LoVo (cell line): ENCODE results near the gene ANO7.

ENCODE experiments used
- DNase-seq: peaks from one replicate; pipeline ENCODE4 v3.0.0-alpha.2; 2016; ENCODE audit warnings: low spot score

The ANO7 gene

DNA sequence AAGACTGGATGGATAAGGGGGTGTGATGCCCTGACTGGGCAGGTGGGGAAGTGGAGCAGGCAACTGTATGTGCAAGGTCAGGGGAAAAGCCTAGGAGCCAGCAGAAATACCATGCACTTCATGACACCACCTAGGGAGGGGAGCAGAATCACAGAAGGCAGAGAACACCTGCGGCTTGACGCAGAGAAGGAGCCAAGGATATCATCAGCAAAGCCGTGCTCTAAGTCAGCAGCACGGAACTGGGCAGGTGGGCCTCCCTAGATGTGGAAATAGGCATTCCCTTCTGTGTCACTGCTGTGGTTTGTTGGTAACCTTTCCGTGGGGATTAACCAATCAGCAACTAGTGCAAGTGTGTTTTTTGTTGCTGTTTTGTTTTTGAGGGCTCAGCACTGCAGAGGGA is 85.7 kb downstream of the ANO7 start:
- DNase-seq, result no peak
